Astrocyte (in vitro differentiated cells and primary cell): ENCODE results near the gene NOL11. TPM values are rescaled to one million over a fixed set of nuclear protein-coding genes. Genes with fewer than 3 reads are reported as not detected.
A peak's percentile ranks its signal among the peaks of the same experiment; 100 is the strongest.

Experiments used
- DNase-seq: peaks from one replicate; pipeline ENCODE4 v3.0.0-alpha.2; 2010; ENCODE audit warnings: low read depth
- FAIRE-seq: peaks from 2 replicates; lab custom pipeline; 2011; peaks lifted over from hg19 to GRCh38; lab: Jason Lieb, UNC
- H2AFZ ChIP-seq: 2 replicates; pipeline ENCODE4 v1.6.0; 2012; ENCODE audit warnings: low read depth, low read length, inconsistent platforms
- H3K27ac ChIP-seq: 2 replicates; pipeline ENCODE4 v1.5.1; 2011; ENCODE audit warnings: low read depth, low read length, inconsistent platforms
- H3K27me3 ChIP-seq: 2 replicates; pipeline ENCODE4 v1.6.0; 2011; ENCODE audit warnings: low read length, inconsistent platforms; ENCODE audit not compliant: insufficient read depth
- H3K36me3 ChIP-seq: 2 replicates; pipeline ENCODE4 v1.5.1; 2011; ENCODE audit warnings: low read length, inconsistent platforms; ENCODE audit not compliant: insufficient read depth
- H3K4me1 ChIP-seq: 2 replicates; pipeline ENCODE4 v1.5.1; 2011; ENCODE audit warnings: low read length, inconsistent platforms; ENCODE audit not compliant: insufficient read depth
- H3K4me2 ChIP-seq: 2 replicates; pipeline ENCODE4 v1.6.0; 2012; ENCODE audit warnings: low read length, inconsistent platforms
- H3K4me3 ChIP-seq: 2 replicates; pipeline ENCODE4 v1.5.1; 2011; ENCODE audit warnings: low read depth, mild to moderate bottlenecking, low read length, inconsistent platforms; ENCODE audit not compliant: insufficient read depth
- H3K79me2 ChIP-seq: 2 replicates; pipeline ENCODE4 v1.6.0; 2012; ENCODE audit warnings: mild to moderate bottlenecking, low read length, inconsistent platforms; ENCODE audit not compliant: insufficient read depth
- H3K9ac ChIP-seq: 2 replicates; pipeline ENCODE4 v1.6.0; 2012; ENCODE audit warnings: mild to moderate bottlenecking, low read length, inconsistent platforms
- H3K9me3 ChIP-seq: 2 replicates; pipeline ENCODE4 v1.5.1; 2012; ENCODE audit warnings: low read depth, mild to moderate bottlenecking, low read length, inconsistent platforms; ENCODE audit not compliant: insufficient read depth
- H4K20me1 ChIP-seq: 2 replicates; pipeline ENCODE4 v1.6.0; 2012; ENCODE audit warnings: low read length, inconsistent platforms; ENCODE audit not compliant: insufficient read depth
- H3K27ac Mint-ChIP-seq: one replicate; pipeline ENCODE4 v1.8.0; 2021; ENCODE audit warnings: mild to moderate bottlenecking, mixed read lengths; ENCODE audit not compliant: unreplicated experiment
- H3K27me3 Mint-ChIP-seq: one replicate; pipeline ENCODE4 v1.8.0; 2021; ENCODE audit warnings: low read depth, mixed read lengths; ENCODE audit not compliant: unreplicated experiment
- H3K36me3 Mint-ChIP-seq: one replicate; pipeline ENCODE4 v1.8.0; 2021; ENCODE audit warnings: low read depth, mixed read lengths; ENCODE audit not compliant: unreplicated experiment
- H3K4me1 Mint-ChIP-seq: one replicate; pipeline ENCODE4 v1.8.0; 2021; ENCODE audit warnings: low read depth, mixed read lengths; ENCODE audit not compliant: unreplicated experiment
- H3K4me3 Mint-ChIP-seq: one replicate; pipeline ENCODE4 v1.8.0; 2021; ENCODE audit warnings: mild to moderate bottlenecking, moderate library complexity, mixed read lengths; ENCODE audit not compliant: unreplicated experiment
- H3K9me3 Mint-ChIP-seq: one replicate; pipeline ENCODE4 v1.8.0; 2021; ENCODE audit warnings: mild to moderate bottlenecking, mixed read lengths; ENCODE audit not compliant: unreplicated experiment
- EZH2 ChIP-seq: IDR thresholded peaks from 2 replicates; pipeline ENCODE4 v1.6.1; 2012; ENCODE audit warnings: mild to moderate bottlenecking, low read length, inconsistent platforms; ENCODE audit not compliant: insufficient read depth
- total RNA-seq: library from RNA; stranded (reverse); gene quantifications from 2 replicates; pipeline ENCODE4 v1.2.1, GENCODE V29; 2021
- TF ChIP-seq, protein P1 (sequence below): IDR thresholded peaks from 2 replicates; pipeline ENCODE4 v1.5.1; 2011; ENCODE audit warnings: low read depth, mild to moderate bottlenecking, inconsistent platforms, low read length, moderate library complexity; ENCODE audit not compliant: insufficient read depth

The NOL11 gene
- total RNA-seq, 1 donor from 2014 or later: 30.3 TPM

DNA sequence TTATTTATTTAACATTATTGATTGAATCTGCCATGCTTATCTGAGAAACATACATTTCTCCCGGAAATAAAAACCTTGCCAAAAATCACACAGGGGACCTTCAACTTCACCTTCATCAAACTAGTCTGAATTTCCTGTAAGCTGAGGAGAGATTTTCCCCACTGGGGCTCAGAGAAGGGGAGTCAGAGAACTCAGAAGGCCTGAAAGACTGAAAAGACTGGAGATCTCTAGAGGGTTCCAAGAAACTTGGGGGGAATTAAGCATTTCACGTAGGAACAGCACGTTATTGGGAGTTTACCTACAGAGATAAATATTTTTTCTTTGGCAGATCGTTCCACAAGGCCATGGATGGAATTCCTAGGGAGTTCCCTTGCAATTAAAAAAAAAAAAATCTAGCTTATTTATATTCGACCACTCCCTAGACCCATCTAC is 528 bp upstream of the NOL11 start:
- FAIRE-seq: no peak
- TF ChIP-seq EZH2: no peak
- TF ChIP-seq, protein P1, sequence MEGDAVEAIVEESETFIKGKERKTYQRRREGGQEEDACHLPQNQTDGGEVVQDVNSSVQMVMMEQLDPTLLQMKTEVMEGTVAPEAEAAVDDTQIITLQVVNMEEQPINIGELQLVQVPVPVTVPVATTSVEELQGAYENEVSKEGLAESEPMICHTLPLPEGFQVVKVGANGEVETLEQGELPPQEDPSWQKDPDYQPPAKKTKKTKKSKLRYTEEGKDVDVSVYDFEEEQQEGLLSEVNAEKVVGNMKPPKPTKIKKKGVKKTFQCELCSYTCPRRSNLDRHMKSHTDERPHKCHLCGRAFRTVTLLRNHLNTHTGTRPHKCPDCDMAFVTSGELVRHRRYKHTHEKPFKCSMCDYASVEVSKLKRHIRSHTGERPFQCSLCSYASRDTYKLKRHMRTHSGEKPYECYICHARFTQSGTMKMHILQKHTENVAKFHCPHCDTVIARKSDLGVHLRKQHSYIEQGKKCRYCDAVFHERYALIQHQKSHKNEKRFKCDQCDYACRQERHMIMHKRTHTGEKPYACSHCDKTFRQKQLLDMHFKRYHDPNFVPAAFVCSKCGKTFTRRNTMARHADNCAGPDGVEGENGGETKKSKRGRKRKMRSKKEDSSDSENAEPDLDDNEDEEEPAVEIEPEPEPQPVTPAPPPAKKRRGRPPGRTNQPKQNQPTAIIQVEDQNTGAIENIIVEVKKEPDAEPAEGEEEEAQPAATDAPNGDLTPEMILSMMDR: no peak
- no peak for DNase-seq
- Histone ChIP-seq H3K9me3 (no peaks in the 10 kb centered on the region), H3K4me3 (peak overlapping the region; percentile 96), H3K9ac (peak overlapping the region; percentile 97), H4K20me1 (peaks cover 7% of the 10 kb centered on the region), H3K36me3 (peaks cover 18% of the 10 kb centered on the region), H3K27me3 (no peaks in the 10 kb centered on the region), H3K79me2 (peaks cover 31% of the 10 kb centered on the region), H3K4me2 (peak overlapping the region; percentile 93), H3K27ac (peak overlapping the region; percentile 63), H2AFZ (peak overlapping the region; percentile 63), H3K4me1 (peaks cover 17% of the 10 kb centered on the region)
- H3K4me1 Mint-ChIP-seq: peaks cover 2% of the 10 kb centered on the region
- H3K4me3 Mint-ChIP-seq: peak overlapping the region; percentile 100
- H3K27ac Mint-ChIP-seq: peak overlapping the region; percentile 99
- H3K9me3 Mint-ChIP-seq: no peaks in the 10 kb centered on the region
- no peaks in the 10 kb centered on the region for H3K27me3 Mint-ChIP-seq
- no peaks in the 10 kb centered on the region for H3K36me3 Mint-ChIP-seq

DNA sequence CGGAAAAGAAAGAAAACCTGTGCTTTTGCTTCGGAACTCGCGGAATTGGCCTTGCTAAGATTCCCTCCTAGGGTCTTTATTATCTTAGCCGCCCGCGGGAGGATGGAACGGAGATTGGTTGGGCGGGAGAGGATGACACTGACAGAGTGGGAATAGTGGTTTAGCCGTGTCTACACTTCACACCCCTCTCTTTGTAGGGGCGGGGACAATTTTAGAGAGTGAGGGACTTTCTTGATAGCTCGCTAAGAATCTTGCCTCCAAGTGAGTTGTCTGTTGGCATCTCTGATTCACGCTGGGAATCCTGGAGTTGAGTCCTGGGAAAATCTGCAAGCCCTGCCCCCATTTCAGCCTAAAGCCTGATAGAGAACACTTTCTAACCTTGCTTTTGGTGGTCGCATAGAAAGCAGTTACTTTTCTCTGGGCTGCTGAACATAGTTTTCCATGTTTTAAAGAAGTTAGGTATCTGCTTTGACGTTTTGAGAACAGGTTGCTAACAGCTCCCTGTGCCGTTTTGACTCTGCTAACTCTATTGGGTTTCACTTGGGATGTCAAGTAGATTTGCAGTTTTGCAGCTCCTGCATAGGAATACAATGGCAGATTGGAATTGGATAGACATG is 697 bp downstream of the NOL11 start:
- Mint-ChIP-seq H3K27me3 (no peaks in the 10 kb centered on the region), H3K4me1 (peaks cover 2% of the 10 kb centered on the region), H3K4me3 (peak overlapping the region; percentile 100), H3K36me3 (peaks cover 1% of the 10 kb centered on the region), H3K27ac (peak overlapping the region; percentile 99), H3K9me3 (no peaks in the 10 kb centered on the region)
- Histone ChIP-seq H3K4me2 (peak overlapping the region; percentile 93), H3K36me3 (peaks cover 21% of the 10 kb centered on the region), H3K79me2 (peaks cover 31% of the 10 kb centered on the region), H4K20me1 (peaks cover 7% of the 10 kb centered on the region), H3K4me1 (peaks cover 17% of the 10 kb centered on the region), H3K9ac (peak overlapping the region; percentile 97), H3K9me3 (no peaks in the 10 kb centered on the region), H3K4me3 (peak overlapping the region; percentile 96), H3K27me3 (no peaks in the 10 kb centered on the region), H3K27ac (peak overlapping the region; percentile 93), H2AFZ (peak overlapping the region; percentile 92)
- no peak for FAIRE-seq
- TF ChIP-seq EZH2: no peak
- TF ChIP-seq, protein P1: no peak
- DNase-seq: peak; percentile 39

DNA sequence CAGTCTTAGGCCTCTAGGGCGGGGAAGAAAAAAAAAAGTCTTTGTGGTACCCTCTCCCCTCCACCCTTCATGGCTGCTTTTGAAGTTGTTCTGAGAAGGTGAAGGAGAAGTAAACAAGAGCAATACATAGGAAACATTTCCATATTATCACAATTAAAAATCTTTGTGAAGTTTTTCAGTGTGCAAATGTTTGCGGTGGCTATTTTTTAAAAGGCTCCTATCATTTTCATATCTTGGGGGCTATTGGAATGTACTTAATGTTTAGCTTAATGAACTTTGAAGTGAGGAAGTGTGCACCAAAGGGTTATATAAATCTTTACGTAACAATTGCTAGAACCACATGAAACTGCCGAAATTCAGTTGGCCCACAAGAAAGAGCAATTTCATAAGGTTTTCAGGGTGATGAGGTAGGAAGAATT is 7.6 kb downstream of the NOL11 start:
- no peak overlapping the region for H3K4me3 ChIP-seq
- no peak for FAIRE-seq

More for the DNA sequence above, 7.6 kb downstream of the NOL11 start:
- H3K9ac ChIP-seq: no peak overlapping the region
- H3K4me3 Mint-ChIP-seq: no peak overlapping the region
- H2AFZ ChIP-seq: no peak overlapping the region
- no peak for DNase-seq
- H3K27me3 Mint-ChIP-seq: no peaks in the 10 kb centered on the region
- H3K36me3 ChIP-seq: peaks cover 71% of the 10 kb centered on the region
- TF ChIP-seq, protein P1: no peak
- TF ChIP-seq EZH2: no peak
- no peak overlapping the region for H3K27ac Mint-ChIP-seq
- no peaks in the 10 kb centered on the region for H3K27me3 ChIP-seq
- peaks cover 22% of the 10 kb centered on the region for H3K36me3 Mint-ChIP-seq
- H3K9me3 Mint-ChIP-seq: no peaks in the 10 kb centered on the region
- no peak overlapping the region for H3K4me2 ChIP-seq
- no peaks in the 10 kb centered on the region for H3K9me3 ChIP-seq
- H4K20me1 ChIP-seq: peaks cover 9% of the 10 kb centered on the region
- no peaks in the 10 kb centered on the region for H3K4me1 Mint-ChIP-seq
- no peaks in the 10 kb centered on the region for H3K4me1 ChIP-seq
- peaks cover 21% of the 10 kb centered on the region for H3K79me2 ChIP-seq
- no peak overlapping the region for H3K27ac ChIP-seq
